ENCODE data around the gene MYO9B. TPM values are rescaled to one million over a fixed set of nuclear protein-coding genes. Genes with fewer than 3 reads are reported as not detected.

MYO9B gene
- total RNA-seq, 1 donor from 2014 or later = 30.7 TPM

DNA sequence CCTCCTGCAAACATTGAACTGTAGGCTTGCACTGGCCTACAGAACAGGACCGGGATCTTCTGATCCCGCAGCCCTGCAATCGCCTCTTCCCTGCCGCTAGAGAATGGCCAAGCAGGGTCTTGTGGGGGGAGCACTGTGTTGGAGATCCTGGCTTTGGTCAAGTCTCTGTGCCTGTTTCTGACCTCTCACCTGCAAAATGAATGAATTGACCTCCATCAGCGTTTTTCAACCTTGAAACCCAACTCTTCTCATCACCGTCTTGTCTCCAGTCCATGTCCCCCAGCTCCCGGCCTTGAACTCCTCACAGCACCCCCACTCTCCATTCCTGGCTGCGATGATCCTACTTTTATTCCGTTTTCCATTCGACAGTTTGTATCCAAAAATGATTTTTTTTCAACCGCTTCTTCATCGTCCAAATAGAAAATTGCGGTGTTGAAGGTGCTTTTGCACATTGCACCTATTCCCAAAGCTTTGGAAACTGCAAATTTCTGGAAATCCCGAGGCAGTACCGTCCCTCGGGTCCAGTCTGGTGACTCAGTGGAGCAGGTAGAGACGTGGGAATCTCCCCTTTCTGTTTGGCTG, 2.0 kb downstream of the MYO9B start:
- peak overlapping the region; percentile 84 for H3K27ac ChIP-seq (replicated peaks)
- no peaks in the 10 kb centered on the region for H3K27me3 ChIP-seq (ENCODE audit: low read depth)
- H3K9me3 ChIP-seq (replicated peaks) = no peaks in the 10 kb centered on the region
- peak overlapping the region; percentile 72 for H3K4me3 ChIP-seq
- no peak for TF ChIP-seq CTCF (IDR thresholded peaks at IDR 0.05; ENCODE audit: borderline replicate concordance)
- DNase-seq = no peak
- peaks cover 7% of the 10 kb centered on the region for H3K36me3 ChIP-seq
- peaks cover 89% of the 10 kb centered on the region for H3K4me1 ChIP-seq
- intact Hi-C loops (cut with micrococcal nuclease) = no loop called here

- DNase-seq = no peak
- H3K9me3 ChIP-seq (replicated peaks) = no peaks in the 10 kb centered on the region
- TF ChIP-seq CTCF (IDR thresholded peaks at IDR 0.05; ENCODE audit: borderline replicate concordance) = no peak
- intact Hi-C loops (cut with micrococcal nuclease) = no loop called here
- no peaks in the 10 kb centered on the region for H3K27me3 ChIP-seq (ENCODE audit: low read depth)
- no peak overlapping the region for H3K4me3 ChIP-seq
- no peaks in the 10 kb centered on the region for H3K36me3 ChIP-seq
- peaks cover 91% of the 10 kb centered on the region for H3K4me1 ChIP-seq
- peak overlapping the region; percentile 76 for H3K27ac ChIP-seq (replicated peaks)
Measured at GRCh38 chr19:17078036-17078919, 2.7 kb downstream of the MYO9B start.

- H3K36me3 ChIP-seq = no peaks in the 10 kb centered on the region
- peak overlapping the region; percentile 76 for H3K27ac ChIP-seq (replicated peaks)
- H3K27me3 ChIP-seq (ENCODE audit: low read depth) = no peaks in the 10 kb centered on the region
- TF ChIP-seq CTCF (IDR thresholded peaks at IDR 0.05; ENCODE audit: borderline replicate concordance) = no peak
- no peaks in the 10 kb centered on the region for H3K9me3 ChIP-seq (replicated peaks)
- no peak for DNase-seq
- H3K4me3 ChIP-seq = peak overlapping the region; percentile 46
- peaks cover 84% of the 10 kb centered on the region for H3K4me1 ChIP-seq
- intact Hi-C loops (cut with micrococcal nuclease) = no loop called here
Measured at GRCh38 chr19:17078920-17079709, 3.5 kb downstream of the MYO9B start.

GRCh38 chr19:17079710-17080439, 4.3 kb downstream of the MYO9B start:
- Histone ChIP-seq H3K4me1 (peaks cover 77% of the 10 kb centered on the region), H3K27me3 (ENCODE audit: low read depth) (no peaks in the 10 kb centered on the region), H3K9me3 (replicated peaks) (no peaks in the 10 kb centered on the region), H3K36me3 (no peaks in the 10 kb centered on the region), H3K27ac (replicated peaks) (peak overlapping the region; percentile 76), H3K4me3 (peak overlapping the region; percentile 46)
- DNase-seq = peak; percentile 61
- intact Hi-C loops (cut with micrococcal nuclease) = loop anchor here (5.0 kb wide), 1 partner anchor 52 kb away; no protein-coding TSS in a partner anchor
- TF ChIP-seq CTCF (IDR thresholded peaks at IDR 0.05; ENCODE audit: borderline replicate concordance) = peak; percentile 70

- Histone ChIP-seq H3K4me3 (peak overlapping the region; percentile 46), H3K36me3 (no peaks in the 10 kb centered on the region), H3K9me3 (replicated peaks) (no peaks in the 10 kb centered on the region), H3K4me1 (peaks cover 75% of the 10 kb centered on the region), H3K27me3 (ENCODE audit: low read depth) (no peaks in the 10 kb centered on the region), H3K27ac (replicated peaks) (peak overlapping the region; percentile 76)
- intact Hi-C loops (cut with micrococcal nuclease) = loop anchor here (5.0 kb wide), 1 partner anchor 52 kb away; no protein-coding TSS in a partner anchor
- no peak for DNase-seq
- no peak for TF ChIP-seq CTCF (IDR thresholded peaks at IDR 0.05; ENCODE audit: borderline replicate concordance)
Measured at GRCh38 chr19:17080440-17080801, 4.8 kb downstream of the MYO9B start.
